B cell (primary cell): Measurements from ENCODE around the gene RAB25.
A peak's percentile ranks its signal among the peaks of the same experiment; 100 is the strongest.

Source experiments
- CTCF ChIP-seq: fragments of 200-600 bp; IDR thresholded peaks from one replicate; pipeline ENCODE4 v1.8.0; 2022; ENCODE audit warnings: antibody characterized with exemption, mild to moderate bottlenecking
- EZH2 ChIP-seq: IDR thresholded peaks from 2 replicates; pipeline ENCODE4 v1.6.1; 2012; ENCODE audit warnings: borderline replicate concordance, low read depth, mild to moderate bottlenecking, moderate library complexity, low read length; ENCODE audit not compliant: insufficient read depth, poor library complexity, severe bottlenecking

DNA sequence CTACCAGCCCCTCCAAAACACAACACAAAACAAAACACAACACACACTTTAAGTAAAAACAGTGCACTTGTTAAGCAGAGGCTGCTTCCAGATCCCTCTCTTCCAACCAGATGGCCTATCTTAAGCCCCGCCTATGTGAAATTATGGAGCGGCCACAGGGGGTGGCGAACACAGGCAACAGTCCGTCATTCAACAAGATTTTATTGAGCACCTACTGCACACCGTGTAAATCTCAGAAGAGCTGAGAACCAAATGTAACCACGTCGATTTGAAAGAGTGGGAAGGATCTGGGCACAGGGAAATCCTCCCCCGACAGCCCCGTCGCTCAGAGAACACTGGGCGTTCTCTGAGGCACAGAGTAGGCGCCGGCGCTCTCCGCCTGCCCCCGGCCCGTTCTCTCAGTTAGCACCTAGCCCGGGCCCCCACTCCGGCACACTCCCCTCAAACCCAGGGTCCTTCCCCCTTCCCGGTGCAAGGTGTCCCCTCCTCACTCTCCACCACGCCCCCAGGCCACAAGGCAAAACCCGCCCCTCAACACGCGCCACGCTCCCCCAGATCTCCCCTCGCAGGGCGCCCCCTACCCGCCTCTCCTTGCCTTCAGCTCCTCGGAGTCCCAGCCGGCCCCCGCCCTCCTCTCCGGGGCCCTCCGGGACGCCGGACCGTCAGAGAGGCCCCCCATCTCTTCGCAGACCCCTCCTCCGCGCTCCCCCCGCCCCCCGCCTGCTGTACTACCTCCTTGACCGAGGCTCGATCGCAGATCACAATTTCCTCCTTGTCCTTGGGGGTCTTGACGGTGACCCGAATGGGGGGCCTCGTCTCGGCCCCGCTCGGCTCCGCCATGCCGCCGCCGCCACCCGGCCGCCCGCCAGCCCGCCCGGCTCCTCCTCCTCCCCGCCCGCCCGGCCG, 7.8 kb upstream of the RAB25 start:
- peak; percentile 29 for TF ChIP-seq CTCF
- no peak for TF ChIP-seq EZH2
